ENCODE results near the gene FXR2.
A peak's percentile ranks its signal among the peaks of the same experiment; 100 is the strongest.
"Not testable (repeated sequence)": the region's sequence is repeated elsewhere in the genome, so short reads cannot be mapped to it uniquely, and the experiment has no call there.

Gene FXR2

GRCh38 chr17:7611635-7612293 is 2.9 kb downstream of the FXR2 start:
- no peak overlapping the region for H3K27ac ChIP-seq (ENCODE audit: low read length)
- H3K36me3 ChIP-seq (ENCODE audit: control insufficient read depth in 2 of 2, insufficient read depth in 2 of 2, low read length in 2 of 2): peaks cover 2 to 6% of the 10 kb centered on the region in 2 donors
- H3K9ac ChIP-seq (ENCODE audit: low read length in 2 of 2): no peak overlapping the region
- no peak overlapping the region for H3K4me3 ChIP-seq (ENCODE audit: low read length in 2 of 2)
- H3K9me3 ChIP-seq (ENCODE audit: control insufficient read depth in 2 of 2, low read length in 2 of 2): no peaks in the 10 kb centered on the region
- no peaks in the 10 kb centered on the region for H3K27me3 ChIP-seq (ENCODE audit: control insufficient read depth in 1 of 2, insufficient read depth in 2 of 2, low read length in 2 of 2)
- H3K4me1 ChIP-seq (ENCODE audit: control insufficient read depth, insufficient read depth, low read length): peaks cover 19% of the 10 kb centered on the region

- Histone ChIP-seq H3K27ac (ENCODE audit: low read length) (no peak overlapping the region), H3K27me3 (ENCODE audit: control insufficient read depth in 1 of 2, insufficient read depth in 2 of 2, low read length in 2 of 2) (no peaks in the 10 kb centered on the region), H3K9ac (ENCODE audit: low read length in 2 of 2) (no peak overlapping the region), H3K4me1 (ENCODE audit: control insufficient read depth, insufficient read depth, low read length) (peaks cover 19% of the 10 kb centered on the region), H3K36me3 (ENCODE audit: control insufficient read depth in 2 of 2, insufficient read depth in 2 of 2, low read length in 2 of 2) (peaks cover 6 to 8% of the 10 kb centered on the region in 2 donors), H3K9me3 (ENCODE audit: control insufficient read depth in 2 of 2, low read length in 2 of 2) (no peaks in the 10 kb centered on the region), H3K4me3 (ENCODE audit: low read length in 2 of 2) (no peak overlapping the region)
These were observed 4.1 kb downstream of the FXR2 start for GRCh38 chr17:7610641-7611040.

GRCh38 chr17:7606280-7606679 is 8.4 kb downstream of the FXR2 start:
- Histone ChIP-seq H3K4me1 (ENCODE audit: control insufficient read depth, insufficient read depth, low read length) (no peaks in the 10 kb centered on the region), H3K36me3 (ENCODE audit: control insufficient read depth in 2 of 2, insufficient read depth in 2 of 2, low read length in 2 of 2) (peaks cover 34% of the 10 kb centered on the region in 2 donors), H3K27me3 (ENCODE audit: control insufficient read depth in 1 of 2, insufficient read depth in 2 of 2, low read length in 2 of 2) (no peaks in the 10 kb centered on the region), H3K9ac (ENCODE audit: low read length in 2 of 2) (peak overlapping the region in 1 of 2 donors; percentile 13), H3K4me3 (ENCODE audit: low read length in 2 of 2) (no peak overlapping the region), H3K9me3 (ENCODE audit: control insufficient read depth in 2 of 2, low read length in 2 of 2) (no peaks in the 10 kb centered on the region), H3K27ac (ENCODE audit: low read length) (no peak overlapping the region)

GRCh38 chr17:7597561-7597960 is 17.1 kb downstream of the FXR2 start:
- not testable (repeated sequence) for H3K27me3 ChIP-seq (ENCODE audit: control insufficient read depth in 1 of 2, insufficient read depth in 2 of 2, low read length in 2 of 2); H3K27ac ChIP-seq (ENCODE audit: low read length); H3K9me3 ChIP-seq (ENCODE audit: control insufficient read depth in 2 of 2, low read length in 2 of 2); H3K4me1 ChIP-seq (ENCODE audit: control insufficient read depth, insufficient read depth, low read length); H3K9ac ChIP-seq (ENCODE audit: low read length in 2 of 2); H3K4me3 ChIP-seq (ENCODE audit: low read length in 2 of 2)
- peaks cover 57 to 60% of the 10 kb centered on the region in 2 donors for H3K36me3 ChIP-seq (ENCODE audit: control insufficient read depth in 2 of 2, insufficient read depth in 2 of 2, low read length in 2 of 2)

GRCh38 chr17:7593296-7593695 is 21.4 kb downstream of the FXR2 start:
- no peak overlapping the region for H3K9ac ChIP-seq (ENCODE audit: low read length in 2 of 2)
- H3K27ac ChIP-seq (ENCODE audit: low read length): no peak overlapping the region
- no peak overlapping the region for H3K4me3 ChIP-seq (ENCODE audit: low read length in 2 of 2)
- H3K9me3 ChIP-seq (ENCODE audit: control insufficient read depth in 2 of 2, low read length in 2 of 2): no peaks in the 10 kb centered on the region
- no peaks in the 10 kb centered on the region for H3K27me3 ChIP-seq (ENCODE audit: control insufficient read depth in 1 of 2, insufficient read depth in 2 of 2, low read length in 2 of 2)
- H3K4me1 ChIP-seq (ENCODE audit: control insufficient read depth, insufficient read depth, low read length): peaks cover 17% of the 10 kb centered on the region
- H3K36me3 ChIP-seq (ENCODE audit: control insufficient read depth in 2 of 2, insufficient read depth in 2 of 2, low read length in 2 of 2): peaks cover 50 to 56% of the 10 kb centered on the region in 2 donors

GRCh38 chr17:7592422-7593021 is 22.2 kb downstream of the FXR2 start:
- Histone ChIP-seq H3K9me3 (ENCODE audit: control insufficient read depth in 2 of 2, low read length in 2 of 2) (no peaks in the 10 kb centered on the region), H3K36me3 (ENCODE audit: control insufficient read depth in 2 of 2, insufficient read depth in 2 of 2, low read length in 2 of 2) (peaks cover 50 to 55% of the 10 kb centered on the region in 2 donors), H3K9ac (ENCODE audit: low read length in 2 of 2) (no peak overlapping the region), H3K4me1 (ENCODE audit: control insufficient read depth, insufficient read depth, low read length) (peaks cover 24% of the 10 kb centered on the region), H3K27me3 (ENCODE audit: control insufficient read depth in 1 of 2, insufficient read depth in 2 of 2, low read length in 2 of 2) (no peaks in the 10 kb centered on the region), H3K4me3 (ENCODE audit: low read length in 2 of 2) (no peak overlapping the region), H3K27ac (ENCODE audit: low read length) (no peak overlapping the region)

- no peaks in the 10 kb centered on the region for H3K27me3 ChIP-seq (ENCODE audit: control insufficient read depth in 1 of 2, insufficient read depth in 2 of 2, low read length in 2 of 2)
- H3K4me3 ChIP-seq (ENCODE audit: low read length in 2 of 2): no peak overlapping the region
- no peaks in the 10 kb centered on the region for H3K9me3 ChIP-seq (ENCODE audit: control insufficient read depth in 2 of 2, low read length in 2 of 2)
- no peak overlapping the region for H3K27ac ChIP-seq (ENCODE audit: low read length)
- no peak overlapping the region for H3K9ac ChIP-seq (ENCODE audit: low read length in 2 of 2)
- peaks cover 31% of the 10 kb centered on the region for H3K4me1 ChIP-seq (ENCODE audit: control insufficient read depth, insufficient read depth, low read length)
- H3K36me3 ChIP-seq (ENCODE audit: control insufficient read depth in 2 of 2, insufficient read depth in 2 of 2, low read length in 2 of 2): peaks cover 46 to 57% of the 10 kb centered on the region in 2 donors
These were observed 23.1 kb downstream of the FXR2 start for GRCh38 chr17:7591596-7591995.

- Histone ChIP-seq H3K36me3 (ENCODE audit: control insufficient read depth in 2 of 2, insufficient read depth in 2 of 2, low read length in 2 of 2) (peaks cover 44 to 53% of the 10 kb centered on the region in 2 donors), H3K27ac (ENCODE audit: low read length) (no peak overlapping the region), H3K4me1 (ENCODE audit: control insufficient read depth, insufficient read depth, low read length) (peaks cover 35% of the 10 kb centered on the region)
These were observed 24.0 kb downstream of the FXR2 start for GRCh38 chr17:7590743-7591142.

GRCh38 chr17:7589891-7590691 is 24.6 kb downstream of the FXR2 start, which contains the start of gene SOX15:
SOX15 (minus strand) TSS chr17:7590094; CDS start chr17:7589676, 418 bp downstream.
- Histone ChIP-seq H3K36me3 (ENCODE audit: control insufficient read depth in 2 of 2, insufficient read depth in 2 of 2, low read length in 2 of 2) (peaks cover 37 to 46% of the 10 kb centered on the region in 2 donors), H3K9me3 (ENCODE audit: control insufficient read depth in 2 of 2, low read length in 2 of 2) (no peaks in the 10 kb centered on the region), H3K9ac (ENCODE audit: low read length in 2 of 2) (peak within 1 kb of the TSS; percentile 85 to 91), H3K4me1 (ENCODE audit: control insufficient read depth, insufficient read depth, low read length) (peaks cover 38% of the 10 kb centered on the region), H3K4me3 (ENCODE audit: low read length in 2 of 2) (peak within 1 kb of the TSS; percentile 83 to 87), H3K27ac (ENCODE audit: low read length) (peak within 1 kb of the TSS; percentile 71), H3K27me3 (ENCODE audit: control insufficient read depth in 1 of 2, insufficient read depth in 2 of 2, low read length in 2 of 2) (no peaks in the 10 kb centered on the region)

More at GRCh38 chr17:7590743-7591142, 24.0 kb downstream of the FXR2 start:
- Histone ChIP-seq H3K27me3 (ENCODE audit: control insufficient read depth in 1 of 2, insufficient read depth in 2 of 2, low read length in 2 of 2) (no peaks in the 10 kb centered on the region), H3K9ac (ENCODE audit: low read length in 2 of 2) (no peak overlapping the region), H3K9me3 (ENCODE audit: control insufficient read depth in 2 of 2, low read length in 2 of 2) (no peaks in the 10 kb centered on the region), H3K4me3 (ENCODE audit: low read length in 2 of 2) (no peak overlapping the region)

- peaks cover 44% of the 10 kb centered on the region for H3K4me1 ChIP-seq (ENCODE audit: control insufficient read depth, insufficient read depth, low read length)
- H3K9ac ChIP-seq (ENCODE audit: low read length in 2 of 2): peak overlapping the region; percentile 85 to 91
- H3K36me3 ChIP-seq (ENCODE audit: control insufficient read depth in 2 of 2, insufficient read depth in 2 of 2, low read length in 2 of 2): peaks cover 33 to 39% of the 10 kb centered on the region in 2 donors
- peak overlapping the region; percentile 71 for H3K27ac ChIP-seq (ENCODE audit: low read length)
- H3K27me3 ChIP-seq (ENCODE audit: control insufficient read depth in 1 of 2, insufficient read depth in 2 of 2, low read length in 2 of 2): no peaks in the 10 kb centered on the region
- H3K9me3 ChIP-seq (ENCODE audit: control insufficient read depth in 2 of 2, low read length in 2 of 2): no peaks in the 10 kb centered on the region
- H3K4me3 ChIP-seq (ENCODE audit: low read length in 2 of 2): peak overlapping the region; percentile 83 to 87
These were observed 25.4 kb downstream of the FXR2 start for GRCh38 chr17:7589204-7589868.

Measured in stomach smooth muscle (tissue), 2 donors.